Calu3 (cell line): ENCODE measurements around the gene DNAH5. TPM values are rescaled to one million over a fixed set of nuclear protein-coding genes. Genes with fewer than 3 reads are reported as not detected.

ENCODE experiments used
- BruUV-seq: library from RNA; stranded (reverse); fragments of 400-500 nt; replicated peaks from 2 replicates; lab custom pipeline; 2021; lab: Mats Ljungman, UMichigan
- CTCF ChIA-PET: fragments of 300-600 bp; sonication (Branson Sonifier 250); formaldehyde crosslinking; loops from one replicate; lab custom pipeline; 2022; ENCODE audit warnings: antibody characterized with exemption; lab: Charles Lee
- DNase-seq: peaks from one replicate; pipeline ENCODE4 v3.0.0; 2022
- H3K27ac Mint-ChIP-seq: one replicate; pipeline ENCODE4 v1.8.0; 2022; ENCODE audit warnings: mixed read lengths; ENCODE audit not compliant: unreplicated experiment
- H3K27me3 Mint-ChIP-seq: one replicate; pipeline ENCODE4 v1.8.0; 2022; ENCODE audit warnings: mixed read lengths; ENCODE audit not compliant: unreplicated experiment
- H3K36me3 Mint-ChIP-seq: one replicate; pipeline ENCODE4 v1.8.0; 2022; ENCODE audit warnings: mild to moderate bottlenecking, moderate library complexity, mixed read lengths; ENCODE audit not compliant: insufficient read depth, unreplicated experiment
- H3K4me1 Mint-ChIP-seq: one replicate; pipeline ENCODE4 v1.8.0; 2022; ENCODE audit warnings: mild to moderate bottlenecking, low read depth, mixed read lengths; ENCODE audit not compliant: unreplicated experiment
- H3K4me3 Mint-ChIP-seq: one replicate; pipeline ENCODE4 v1.8.0; 2022; ENCODE audit warnings: mild to moderate bottlenecking, low read depth, moderate library complexity, mixed read lengths; ENCODE audit not compliant: unreplicated experiment
- H3K9me3 Mint-ChIP-seq: one replicate; pipeline ENCODE4 v1.8.0; 2022; ENCODE audit warnings: low read depth, mixed read lengths; ENCODE audit not compliant: unreplicated experiment
- CTCF ChIP-seq: fragments of 200-600 bp; IDR thresholded peaks from one replicate; pipeline ENCODE4 v1.8.0; 2022; ENCODE audit warnings: antibody characterized with exemption; ENCODE audit not compliant: unreplicated experiment
- intact Hi-C: fragments of 100-400 bp; cut with micrococcal nuclease; formaldehyde crosslinking; loops from one replicate; pipeline ENCODE4 v1.10.0; 2022; ENCODE audit not compliant: unreplicated experiment
- total RNA-seq: library from RNA; stranded (reverse); gene quantifications from 2 replicates; pipeline ENCODE4 v1.2.3, GENCODE V29; 2022

Gene DNAH5
- total RNA-seq, 1 experiment from 2014 or later, result 5.8 TPM

GRCh38 chr5:13946111-13946510 lies 1.6 kb upstream of the DNAH5 start:
- Mint-ChIP-seq H3K27me3 (no peaks in the 10 kb centered on the region), H3K4me3 (no peak overlapping the region), H3K4me1 (no peaks in the 10 kb centered on the region), H3K36me3 (no peaks in the 10 kb centered on the region), H3K9me3 (no peaks in the 10 kb centered on the region), H3K27ac (no peak overlapping the region)
- no TSS peak for BruUV-seq
- DNase-seq, result no peak
- no peak for TF ChIP-seq CTCF
- intact Hi-C loops, result no loop called here
- CTCF ChIA-PET, result no interaction called here

GRCh38 chr5:13945271-13945670 lies 783 bp upstream of the DNAH5 start:
- BruUV-seq, result no TSS peak
- H3K27me3 Mint-ChIP-seq, result no peaks in the 10 kb centered on the region
- CTCF ChIA-PET, result no interaction called here
- TF ChIP-seq CTCF, result no peak
- no peaks in the 10 kb centered on the region for H3K4me1 Mint-ChIP-seq
- H3K9me3 Mint-ChIP-seq, result no peaks in the 10 kb centered on the region
- H3K27ac Mint-ChIP-seq, result no peak overlapping the region
- intact Hi-C loops, result no loop called here
- H3K4me3 Mint-ChIP-seq, result no peak overlapping the region
- DNase-seq, result no peak
- no peaks in the 10 kb centered on the region for H3K36me3 Mint-ChIP-seq

- Mint-ChIP-seq H3K36me3 (no peaks in the 10 kb centered on the region), H3K4me1 (no peaks in the 10 kb centered on the region), H3K4me3 (no peak overlapping the region), H3K27me3 (no peaks in the 10 kb centered on the region), H3K27ac (no peak overlapping the region), H3K9me3 (no peaks in the 10 kb centered on the region)
- no TSS peak for BruUV-seq
- intact Hi-C loops, result no loop called here
- DNase-seq, result no peak
- CTCF ChIA-PET, result no interaction called here
- TF ChIP-seq CTCF, result no peak
Observed at GRCh38 chr5:13943676-13944075, 812 bp downstream of the DNAH5 start.

- intact Hi-C loops, result no loop called here
- no TSS peak for BruUV-seq
- CTCF ChIA-PET, result no interaction called here
- Mint-ChIP-seq H3K9me3 (no peaks in the 10 kb centered on the region), H3K36me3 (no peaks in the 10 kb centered on the region), H3K27me3 (no peaks in the 10 kb centered on the region), H3K4me1 (no peaks in the 10 kb centered on the region), H3K27ac (no peak overlapping the region), H3K4me3 (no peak overlapping the region)
- DNase-seq, result no peak
- TF ChIP-seq CTCF, result no peak
Observed at GRCh38 chr5:13941468-13941867, 3.0 kb downstream of the DNAH5 start.
